Activated T-helper 2 cell treated with anti-CD3 and anti-CD28 coated beads, Interferon-gamma antibody, Interleukin-2, Interleukin-4, amounts not matched to agents 10 μg/mL and 5 μg/mL and 100 μg/mL, durations not matched to agents 14 hours and 24 hours and 36 hours (primary cell): ENCODE measurements around the gene ARSB. TPM values are rescaled to one million over a fixed set of nuclear protein-coding genes. Genes with fewer than 3 reads are reported as not detected.

Experiments used
- DNase-seq: peaks from one replicate; pipeline ENCODE4 v3.0.0; 2021; ENCODE audit warnings: low spot score
- H3K27ac Mint-ChIP-seq: one replicate; pipeline ENCODE4 v1.8.0; 2021; ENCODE audit warnings: mixed read lengths
- H3K27me3 Mint-ChIP-seq: one replicate; pipeline ENCODE4 v1.8.0; 2021; ENCODE audit warnings: low read depth, mixed read lengths
- H3K36me3 Mint-ChIP-seq: one replicate; pipeline ENCODE4 v1.8.0; 2021; ENCODE audit warnings: low read depth, mixed read lengths
- H3K4me1 Mint-ChIP-seq: one replicate; pipeline ENCODE4 v1.8.0; 2021; ENCODE audit warnings: low read depth, mixed read lengths
- H3K4me3 Mint-ChIP-seq: one replicate; pipeline ENCODE4 v1.8.0; 2021; ENCODE audit warnings: low read depth, mild to moderate bottlenecking, moderate library complexity, mixed read lengths
- H3K9me3 Mint-ChIP-seq: one replicate; pipeline ENCODE4 v1.8.0; 2021; ENCODE audit warnings: mixed read lengths
- intact Hi-C: fragments of 100-400 bp; cut with micrococcal nuclease; formaldehyde crosslinking; loops from one replicate; pipeline ENCODE4 v1.15.1; 2023
- total RNA-seq: library from RNA; stranded (reverse); gene quantifications from 2 replicates; pipeline ENCODE4 v1.2.3, GENCODE V29; 2022

Gene ARSB
- 19.0 and 19.6 TPM in 2 replicates for total RNA-seq

DNA sequence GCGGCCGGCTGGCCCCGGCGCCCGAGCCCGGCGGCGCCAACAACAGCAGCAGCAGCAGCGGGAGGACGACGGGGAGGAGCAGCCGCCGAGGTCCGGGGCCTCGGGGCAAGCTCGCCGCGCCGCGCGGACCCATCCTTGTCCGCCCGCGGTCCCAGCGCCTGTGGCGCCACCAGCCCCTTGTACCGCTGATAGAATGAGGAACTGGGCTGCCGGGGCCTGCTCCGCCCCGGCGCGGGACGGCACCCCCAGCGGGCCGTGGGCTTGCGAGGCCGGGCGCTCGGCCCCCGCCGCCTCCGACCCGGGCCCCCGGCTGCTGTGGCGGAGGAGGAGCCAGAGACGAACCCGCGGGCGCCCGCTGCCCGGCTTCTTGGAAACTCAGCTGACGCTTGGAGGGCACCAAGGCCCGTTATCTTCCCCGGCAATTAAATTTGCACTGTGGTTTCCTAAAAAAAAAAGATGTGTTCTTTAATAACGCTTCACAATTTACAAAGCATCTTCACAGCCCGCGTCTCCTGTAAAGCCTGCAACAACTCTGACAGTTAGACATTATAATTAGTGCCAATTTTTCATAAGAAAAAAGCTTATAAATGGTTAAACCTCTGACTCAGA is at the start of gene ARSB:
Gene ARSB, minus strand, starts transcription at position 195 of the 609 bp plus-strand sequence. Its CDS starts 62 bp downstream, at position 133.
- peak; percentile 47 for DNase-seq
- H3K36me3 Mint-ChIP-seq, result peaks cover 3% of the 10 kb centered on the region
- peak within 1 kb of the TSS; percentile 98 for H3K27ac Mint-ChIP-seq
- H3K27me3 Mint-ChIP-seq, result no peaks in the 10 kb centered on the region
- no peaks in the 10 kb centered on the region for H3K9me3 Mint-ChIP-seq
- peaks cover 38% of the 10 kb centered on the region for H3K4me1 Mint-ChIP-seq
- peak within 1 kb of the TSS; percentile 90 for H3K4me3 Mint-ChIP-seq
- intact Hi-C loops, result loop anchor here (1.0 to 10.0 kb wide), 4 partner anchors 8 to 1000 kb away; no protein-coding TSS in a partner anchor

DNA sequence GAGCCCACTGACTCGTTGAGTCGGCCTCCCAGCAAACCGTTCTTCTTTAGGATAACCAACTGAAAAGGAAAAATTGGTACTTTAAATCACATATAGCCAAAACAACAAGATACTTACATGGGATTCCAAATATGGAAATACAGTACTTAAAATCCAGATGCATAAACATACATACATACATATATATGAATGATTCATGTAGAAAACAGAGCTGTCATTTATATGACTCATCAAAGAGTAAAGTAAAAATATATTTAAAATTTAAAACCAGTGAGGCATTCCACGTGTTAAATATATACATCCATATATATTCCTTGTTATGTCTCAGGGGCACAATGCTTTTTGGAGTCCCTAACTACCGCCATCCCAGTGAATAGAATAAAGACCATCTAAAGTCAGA is 47.7 kb upstream of the ARSB start:
- Mint-ChIP-seq H3K4me3 (no peak overlapping the region), H3K27ac (no peak overlapping the region), H3K36me3 (no peaks in the 10 kb centered on the region), H3K9me3 (no peaks in the 10 kb centered on the region), H3K4me1 (no peaks in the 10 kb centered on the region), H3K27me3 (peaks cover 7% of the 10 kb centered on the region)
- DNase-seq, result no peak
- intact Hi-C loops, result no loop called here

DNA sequence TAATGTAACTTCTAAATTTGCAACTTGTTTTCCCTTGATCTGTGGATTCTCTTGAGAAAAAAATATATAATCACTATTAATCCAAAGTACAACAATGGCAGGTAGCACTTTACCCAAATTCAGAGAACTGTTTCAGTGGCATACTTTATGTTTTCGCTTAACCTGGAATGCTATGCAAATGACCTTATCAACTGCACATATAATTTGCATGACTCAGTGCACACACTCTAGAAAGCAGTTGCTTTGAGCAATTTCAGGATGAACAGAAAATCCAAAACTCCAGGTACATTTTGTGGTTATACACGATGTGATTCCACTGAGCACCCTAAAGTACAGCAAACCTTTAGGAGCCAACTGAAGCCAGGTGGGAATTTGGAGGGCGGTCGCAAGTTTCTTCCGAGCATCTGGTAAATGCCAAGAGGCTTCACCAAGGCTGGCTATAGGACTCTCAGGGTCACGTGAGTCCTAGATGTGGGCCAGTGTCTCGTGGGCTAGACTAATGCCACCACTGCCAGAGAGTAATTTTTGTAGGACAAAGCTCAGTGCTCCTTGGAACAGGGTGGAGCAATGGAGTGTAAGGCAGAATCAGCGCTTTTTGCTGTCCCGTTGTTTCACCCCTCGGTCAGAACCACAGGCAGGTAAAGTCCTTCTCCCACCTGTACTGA is 47.1 kb upstream of the ARSB start:
- H3K27ac Mint-ChIP-seq, result no peak overlapping the region
- intact Hi-C loops, result no loop called here
- H3K9me3 Mint-ChIP-seq, result no peaks in the 10 kb centered on the region
- no peak overlapping the region for H3K4me3 Mint-ChIP-seq
- H3K36me3 Mint-ChIP-seq, result no peaks in the 10 kb centered on the region
- no peaks in the 10 kb centered on the region for H3K4me1 Mint-ChIP-seq
- no peak for DNase-seq
- H3K27me3 Mint-ChIP-seq, result peaks cover 7% of the 10 kb centered on the region

DNA sequence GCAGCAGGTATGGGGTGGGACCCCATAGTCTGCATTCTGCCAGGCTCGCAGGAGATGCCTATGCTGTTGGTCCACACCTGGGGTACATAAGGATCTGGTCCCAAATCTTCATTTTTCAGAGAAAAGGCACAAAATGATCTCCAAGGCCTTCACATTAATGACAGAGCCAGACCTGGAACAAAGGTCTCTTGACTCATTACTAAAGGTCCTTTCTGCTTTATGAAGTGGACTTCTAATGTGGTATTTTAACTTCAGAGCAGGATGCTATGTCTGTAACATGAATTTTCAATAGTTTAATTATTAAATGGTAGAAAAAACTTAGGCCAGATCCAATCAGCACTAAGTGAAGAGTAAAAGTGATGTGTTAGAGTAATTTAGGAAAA is 46.4 kb upstream of the ARSB start:
- no peak overlapping the region for H3K4me3 Mint-ChIP-seq
- intact Hi-C loops, result no loop called here
- H3K9me3 Mint-ChIP-seq, result no peaks in the 10 kb centered on the region
- H3K36me3 Mint-ChIP-seq, result no peaks in the 10 kb centered on the region
- DNase-seq, result no peak
- H3K27ac Mint-ChIP-seq, result no peak overlapping the region
- peaks cover 10% of the 10 kb centered on the region for H3K27me3 Mint-ChIP-seq
- H3K4me1 Mint-ChIP-seq, result no peaks in the 10 kb centered on the region

DNA sequence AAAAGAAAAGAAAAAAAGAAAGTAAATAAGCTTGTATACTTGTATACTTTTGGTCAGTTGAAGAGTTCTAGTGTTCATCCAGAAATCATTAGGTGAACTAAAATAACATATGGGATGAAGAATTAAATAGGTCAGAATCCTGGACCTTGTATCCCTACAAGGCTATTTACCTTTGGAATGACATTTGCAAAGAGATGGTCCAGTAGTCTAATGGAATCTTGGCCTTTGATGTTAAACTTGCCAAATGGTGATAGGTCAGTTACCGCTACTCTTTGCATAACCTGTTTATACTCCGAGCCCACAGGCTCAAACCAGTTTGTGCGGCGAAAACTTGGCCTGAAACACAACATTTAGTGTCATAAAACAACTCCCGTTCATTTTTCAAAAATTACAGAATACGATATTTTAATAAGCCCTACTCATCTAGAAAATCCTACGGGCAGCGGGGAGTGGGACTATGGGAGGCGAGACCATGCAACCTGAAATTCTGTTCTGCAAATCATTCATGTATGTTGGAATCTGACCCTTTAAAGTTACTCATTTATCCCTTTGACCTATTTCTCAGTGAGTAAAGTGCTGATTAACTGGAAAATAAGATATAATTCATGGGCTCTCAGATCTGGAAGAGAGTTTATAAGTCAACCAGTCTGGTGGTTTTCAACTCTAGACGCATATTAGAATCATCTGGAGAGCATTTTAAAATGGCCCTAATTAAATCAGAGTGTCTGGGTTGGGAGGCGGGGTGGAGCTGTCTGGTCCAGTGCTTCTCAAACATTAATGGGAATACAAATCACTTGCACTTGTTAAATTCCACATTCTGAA is 45.8 kb upstream of the ARSB start:
- intact Hi-C loops, result no loop called here
- H3K9me3 Mint-ChIP-seq, result no peaks in the 10 kb centered on the region
- H3K4me1 Mint-ChIP-seq, result no peaks in the 10 kb centered on the region
- H3K4me3 Mint-ChIP-seq, result no peak overlapping the region
- peaks cover 12% of the 10 kb centered on the region for H3K27me3 Mint-ChIP-seq
- no peak overlapping the region for H3K27ac Mint-ChIP-seq
- no peak for DNase-seq
- H3K36me3 Mint-ChIP-seq, result no peaks in the 10 kb centered on the region

DNA sequence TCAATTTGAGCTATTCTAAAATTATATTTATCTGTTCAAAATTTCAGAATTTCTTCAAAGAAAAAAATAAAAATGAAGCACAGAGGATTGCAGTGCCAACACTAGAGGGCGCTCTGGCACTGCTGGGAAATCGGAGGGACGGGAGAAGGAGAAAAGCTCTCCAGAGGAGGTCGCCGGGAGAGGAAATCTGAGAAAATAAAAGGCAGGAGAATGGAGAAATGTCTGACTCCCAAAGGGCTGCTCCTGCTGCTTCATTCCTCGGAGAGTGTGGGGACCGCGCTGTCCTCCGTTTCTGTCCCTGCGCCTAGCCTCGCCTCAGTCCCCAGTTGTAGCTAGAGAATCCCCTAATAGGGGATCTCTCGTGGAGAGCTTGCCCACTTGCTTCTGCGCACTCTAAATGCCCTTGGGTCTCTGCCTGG is 40.0 kb upstream of the ARSB start:
- peak; percentile 21 for DNase-seq
- Mint-ChIP-seq H3K36me3 (no peaks in the 10 kb centered on the region), H3K27ac (no peak overlapping the region), H3K9me3 (no peaks in the 10 kb centered on the region), H3K4me3 (no peak overlapping the region), H3K27me3 (peaks cover 52% of the 10 kb centered on the region), H3K4me1 (peaks cover 13% of the 10 kb centered on the region)
- intact Hi-C loops, result loop anchor here (1.0 to 10.0 kb wide), 3 partner anchors 108 to 1060 kb away; no protein-coding TSS in a partner anchor

DNA sequence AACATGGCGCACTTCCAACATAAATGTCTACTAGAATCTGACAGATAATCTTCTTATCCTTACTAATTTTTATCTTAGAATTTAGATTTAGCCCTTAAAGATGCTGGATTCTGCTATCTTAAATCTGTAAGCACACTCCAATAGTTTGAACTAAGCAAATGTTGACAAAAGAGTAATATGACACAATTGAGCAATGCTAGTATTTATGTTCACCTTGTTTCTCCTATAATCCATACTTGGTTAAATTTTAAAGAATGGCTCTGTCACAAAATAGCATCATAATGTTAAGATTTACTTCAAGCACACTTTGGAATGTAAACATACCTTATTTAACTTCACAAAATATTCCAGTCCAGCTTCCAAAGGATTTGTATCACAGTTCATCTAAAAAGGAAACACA is 38.8 kb upstream of the ARSB start:
- peaks cover 13% of the 10 kb centered on the region for H3K4me1 Mint-ChIP-seq
- no peak overlapping the region for H3K27ac Mint-ChIP-seq
- H3K4me3 Mint-ChIP-seq, result no peak overlapping the region
- no peaks in the 10 kb centered on the region for H3K9me3 Mint-ChIP-seq
- H3K36me3 Mint-ChIP-seq, result no peaks in the 10 kb centered on the region
- DNase-seq, result no peak
- intact Hi-C loops, result loop anchor here (10.0 kb wide), 2 partner anchors 441 to 1061 kb away; no protein-coding TSS in a partner anchor
- H3K27me3 Mint-ChIP-seq, result peaks cover 58% of the 10 kb centered on the region

DNA sequence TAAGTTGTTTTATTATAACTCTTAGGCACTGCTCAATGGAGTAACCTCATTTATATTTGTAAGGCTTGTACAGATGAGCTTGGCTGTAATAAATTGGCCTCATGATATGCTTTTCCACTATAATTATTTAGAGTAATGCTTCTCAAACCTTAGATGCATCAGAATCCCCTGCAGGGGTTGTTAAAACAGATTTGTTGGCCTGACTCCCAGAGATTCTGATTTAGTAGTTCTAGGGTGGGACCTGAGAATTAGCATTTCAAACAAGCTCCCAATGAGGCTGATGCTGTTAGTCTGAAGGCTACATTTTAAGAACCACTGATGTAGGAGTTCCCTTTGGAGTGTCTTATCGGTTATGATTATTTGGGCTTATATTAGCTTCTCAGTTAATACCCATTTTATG is 38.2 kb upstream of the ARSB start:
- Mint-ChIP-seq H3K36me3 (no peaks in the 10 kb centered on the region), H3K27ac (no peak overlapping the region), H3K9me3 (no peaks in the 10 kb centered on the region), H3K27me3 (peaks cover 57% of the 10 kb centered on the region), H3K4me1 (peaks cover 13% of the 10 kb centered on the region), H3K4me3 (no peak overlapping the region)
- intact Hi-C loops, result loop anchor here (10.0 kb wide), 2 partner anchors 441 to 1061 kb away; no protein-coding TSS in a partner anchor
- DNase-seq, result no peak

DNA sequence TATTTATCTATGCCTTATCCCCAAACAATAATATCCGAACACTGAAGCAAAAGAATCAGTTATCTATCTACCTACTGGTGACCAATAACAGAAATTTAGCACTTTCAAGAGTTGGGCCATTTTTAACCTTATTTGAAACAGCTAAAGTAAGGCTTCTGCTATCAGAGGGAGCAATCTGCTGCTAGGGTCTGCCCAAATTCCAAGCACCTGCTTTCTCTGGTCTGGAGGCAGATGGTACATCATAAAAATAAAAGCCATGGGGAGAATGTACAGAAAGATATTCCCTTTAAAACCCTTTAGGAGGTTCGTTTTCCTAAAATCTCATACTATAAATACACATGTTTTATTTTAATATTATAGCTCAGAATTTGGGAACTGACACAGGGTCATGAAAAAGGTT is 37.7 kb upstream of the ARSB start:
- Mint-ChIP-seq H3K9me3 (no peaks in the 10 kb centered on the region), H3K36me3 (no peaks in the 10 kb centered on the region), H3K27ac (no peak overlapping the region), H3K4me3 (no peak overlapping the region), H3K27me3 (peaks cover 59% of the 10 kb centered on the region), H3K4me1 (peaks cover 13% of the 10 kb centered on the region)
- intact Hi-C loops, result loop anchor here (10.0 kb wide), 2 partner anchors 442 to 1062 kb away; no protein-coding TSS in a partner anchor
- no peak for DNase-seq

DNA sequence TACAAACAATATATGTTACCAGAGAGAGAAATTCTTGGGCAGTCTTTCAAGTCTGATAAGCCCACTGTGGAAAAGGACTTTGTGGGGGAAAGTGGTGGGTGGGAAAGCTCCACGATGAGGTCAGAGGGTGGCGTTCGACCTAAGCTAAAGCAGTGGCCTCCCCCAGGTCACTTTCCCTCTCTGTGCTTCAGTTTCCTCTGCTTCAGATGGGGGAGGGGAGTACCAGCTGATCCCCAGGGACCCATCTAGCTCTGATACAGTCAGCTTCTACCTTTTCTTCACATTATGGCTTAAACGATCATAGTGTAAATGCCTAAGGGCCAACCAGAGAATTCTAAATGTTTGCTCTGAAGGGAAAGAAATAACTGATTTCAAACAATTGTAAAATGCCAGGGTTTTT is 36.6 kb upstream of the ARSB start:
- Mint-ChIP-seq H3K4me3 (no peak overlapping the region), H3K9me3 (no peaks in the 10 kb centered on the region), H3K27me3 (peaks cover 68% of the 10 kb centered on the region), H3K27ac (no peak overlapping the region), H3K36me3 (no peaks in the 10 kb centered on the region), H3K4me1 (peaks cover 13% of the 10 kb centered on the region)
- DNase-seq, result no peak
- intact Hi-C loops, result loop anchor here (1.0 to 10.0 kb wide), 5 partner anchors 37 to 1063 kb away; partner anchors contain the start of gene ARSB

DNA sequence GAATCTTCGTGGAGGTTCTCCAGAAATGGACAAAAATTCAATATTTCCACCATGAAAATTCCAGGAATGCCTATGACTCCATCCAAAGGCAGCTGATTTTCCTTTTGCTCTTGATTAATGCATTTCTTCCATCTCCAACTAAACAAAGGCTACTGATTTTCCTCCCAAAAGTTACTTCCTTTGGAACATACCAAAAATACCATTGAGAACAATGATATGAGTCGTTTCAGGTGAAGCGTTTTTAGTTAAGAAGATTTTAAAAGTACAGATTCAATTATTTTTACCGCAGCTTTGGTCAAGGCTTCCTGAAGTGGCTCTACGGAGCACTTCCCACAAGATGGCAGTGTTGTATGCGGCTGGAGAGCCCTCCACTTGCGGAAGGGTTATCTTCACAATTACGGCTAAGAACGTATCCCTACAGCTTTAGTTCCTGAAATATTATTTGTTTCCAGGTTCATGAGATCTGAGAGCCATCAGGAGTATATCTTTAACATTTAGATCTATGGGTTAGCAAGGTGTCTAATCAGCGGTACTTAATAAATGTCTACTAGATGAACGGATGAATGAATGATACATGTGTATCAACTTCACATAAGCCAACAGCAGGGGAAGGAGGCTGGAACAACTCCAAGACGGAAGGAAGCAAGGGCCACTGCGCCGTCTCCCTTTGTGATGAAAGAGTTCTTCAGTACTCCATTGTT is 35.9 kb upstream of the ARSB start:
- Mint-ChIP-seq H3K27me3 (peaks cover 71% of the 10 kb centered on the region), H3K9me3 (no peaks in the 10 kb centered on the region), H3K27ac (no peak overlapping the region), H3K36me3 (no peaks in the 10 kb centered on the region), H3K4me3 (no peak overlapping the region), H3K4me1 (peaks cover 13% of the 10 kb centered on the region)
- DNase-seq, result peak; percentile 10
- intact Hi-C loops, result loop anchor here (1.0 to 10.0 kb wide), 5 partner anchors 36 to 1064 kb away; partner anchors contain the start of gene ARSB

DNA sequence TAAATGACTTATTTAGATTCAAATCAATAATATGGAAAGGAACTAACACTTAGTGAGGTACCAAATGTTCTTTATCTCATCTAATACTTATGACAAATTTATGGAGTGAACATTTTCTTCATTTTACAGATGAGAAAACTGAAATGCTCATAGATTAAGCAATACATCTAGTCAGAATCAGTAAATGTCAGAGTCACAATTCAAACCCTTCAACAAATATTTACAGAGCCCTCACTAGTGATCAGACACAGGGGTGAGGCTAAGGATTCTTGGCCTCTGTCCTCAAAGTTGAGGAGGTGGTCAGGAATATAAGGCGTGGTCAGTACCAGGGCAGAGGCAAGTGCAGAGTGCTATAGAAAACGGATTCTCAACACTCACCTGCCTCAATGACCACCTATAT is 29.5 kb upstream of the ARSB start:
- no peak for DNase-seq
- Mint-ChIP-seq H3K27ac (no peak overlapping the region), H3K4me3 (no peak overlapping the region), H3K4me1 (no peaks in the 10 kb centered on the region), H3K27me3 (peaks cover 46% of the 10 kb centered on the region), H3K36me3 (no peaks in the 10 kb centered on the region), H3K9me3 (peaks cover 9% of the 10 kb centered on the region)
- intact Hi-C loops, result no loop called here
